ENCODE measurements around the gene PPIE.
A peak's percentile ranks its signal among the peaks of the same experiment; 100 is the strongest.

Gene PPIE

GRCh38 chr1:39788758-39789570 lies 50.3 kb downstream of the PPIE start, which contains the start of gene BMP8B:
Gene BMP8B, minus strand, starts transcription at chr1:39788865. Its CDS starts 380 bp downstream, at chr1:39788485.
- H3K27ac ChIP-seq (ENCODE audit: low read length), result peak within 1 kb of the TSS; percentile 58; the same call in 1 of the 2 replicates
- no peaks in the 10 kb centered on the region for H3K27me3 ChIP-seq (replicated peaks; ENCODE audit: insufficient read depth, low read length)
- H3K4me2 ChIP-seq (ENCODE audit: low read depth, low read length), result peak within 1 kb of the TSS; percentile 98
- no peaks in the 10 kb centered on the region for H3K36me3 ChIP-seq (replicated peaks; ENCODE audit: insufficient read depth, low read length)
- peaks cover 31% of the 10 kb centered on the region for H3K79me2 ChIP-seq (ENCODE audit: low read length)
- H2AFZ ChIP-seq (ENCODE audit: low read length), result peak within 1 kb of the TSS; percentile 91
- peaks cover 5% of the 10 kb centered on the region for H3F3A ChIP-seq (ENCODE audit: insufficient read depth, low read length)
- TF ChIP-seq EZH2phosphoT487 (IDR thresholded peaks at IDR 0.05; ENCODE audit: low read length) (no peak), EZH2 (optimal IDR thresholded peaks at IDR 0.05; ENCODE audit: low read depth, low read length) (no peak), CTCF (IDR thresholded peaks at IDR 0.05; ENCODE audit: low read length) (no peak)
- no peaks in the 10 kb centered on the region for H3K9me2 ChIP-seq (replicated peaks; ENCODE audit: insufficient read depth, low read length)
- H3K9ac ChIP-seq (ENCODE audit: low read length), result peak within 1 kb of the TSS; percentile 77
- peak within 1 kb of the TSS; percentile 84 for H3K4me3 ChIP-seq (ENCODE audit: low read length)
- DNase-seq, result peak; percentile 77
- H3K9me3 ChIP-seq (replicated peaks; ENCODE audit: insufficient read depth, low read length), result no peaks in the 10 kb centered on the region
- no peaks in the 10 kb centered on the region for H4K20me1 ChIP-seq (ENCODE audit: insufficient read depth, low read length)
- H3K4me1 ChIP-seq (ENCODE audit: low read length), result peaks cover 9% of the 10 kb centered on the region

GRCh38 chr1:39789571-39790110 lies 51.0 kb downstream of the PPIE start:
- peaks cover 31% of the 10 kb centered on the region for H3K79me2 ChIP-seq (ENCODE audit: low read length)
- peak overlapping the region; percentile 84 for H3K4me3 ChIP-seq (ENCODE audit: low read length)
- TF ChIP-seq EZH2 (optimal IDR thresholded peaks at IDR 0.05; ENCODE audit: low read depth, low read length), result no peak
- TF ChIP-seq CTCF (IDR thresholded peaks at IDR 0.05; ENCODE audit: low read length), result no peak
- no peak for TF ChIP-seq EZH2phosphoT487 (IDR thresholded peaks at IDR 0.05; ENCODE audit: low read length)
- H3K4me2 ChIP-seq (ENCODE audit: low read depth, low read length), result peak overlapping the region; percentile 98
- peak overlapping the region; percentile 91 for H2AFZ ChIP-seq (ENCODE audit: low read length)
- no peaks in the 10 kb centered on the region for H3K36me3 ChIP-seq (replicated peaks; ENCODE audit: insufficient read depth, low read length)
- H3K9me3 ChIP-seq (replicated peaks; ENCODE audit: insufficient read depth, low read length), result no peaks in the 10 kb centered on the region
- peaks cover 5% of the 10 kb centered on the region for H3F3A ChIP-seq (ENCODE audit: insufficient read depth, low read length)
- H4K20me1 ChIP-seq (ENCODE audit: insufficient read depth, low read length), result no peaks in the 10 kb centered on the region
- peak overlapping the region; percentile 58; the same call in 1 of the 2 replicates for H3K27ac ChIP-seq (ENCODE audit: low read length)
- H3K9me2 ChIP-seq (replicated peaks; ENCODE audit: insufficient read depth, low read length), result no peaks in the 10 kb centered on the region
- peaks cover 9% of the 10 kb centered on the region for H3K4me1 ChIP-seq (ENCODE audit: low read length)
- peak overlapping the region; percentile 77 for H3K9ac ChIP-seq (ENCODE audit: low read length)
- peak; percentile 15 for DNase-seq
- no peaks in the 10 kb centered on the region for H3K27me3 ChIP-seq (replicated peaks; ENCODE audit: insufficient read depth, low read length)

- Histone ChIP-seq H3K4me3 (ENCODE audit: low read length) (no peak overlapping the region), H3K9me3 (replicated peaks; ENCODE audit: insufficient read depth, low read length) (no peaks in the 10 kb centered on the region), H3K9me2 (replicated peaks; ENCODE audit: insufficient read depth, low read length) (no peaks in the 10 kb centered on the region), H4K20me1 (ENCODE audit: insufficient read depth, low read length) (no peaks in the 10 kb centered on the region), H3K27ac (ENCODE audit: low read length) (no peak overlapping the region), H3K4me1 (ENCODE audit: low read length) (peaks cover 9% of the 10 kb centered on the region), H3K9ac (ENCODE audit: low read length) (no peak overlapping the region), H3K36me3 (replicated peaks; ENCODE audit: insufficient read depth, low read length) (no peaks in the 10 kb centered on the region), H3K27me3 (replicated peaks; ENCODE audit: insufficient read depth, low read length) (no peaks in the 10 kb centered on the region), H3K79me2 (ENCODE audit: low read length) (peaks cover 18% of the 10 kb centered on the region), H2AFZ (ENCODE audit: low read length) (no peak overlapping the region), H3F3A (ENCODE audit: insufficient read depth, low read length) (peaks cover 5% of the 10 kb centered on the region), H3K4me2 (ENCODE audit: low read depth, low read length) (no peak overlapping the region)
- no peak for DNase-seq
- TF ChIP-seq EZH2 (optimal IDR thresholded peaks at IDR 0.05; ENCODE audit: low read depth, low read length), result no peak
- no peak for TF ChIP-seq CTCF (IDR thresholded peaks at IDR 0.05; ENCODE audit: low read length)
- TF ChIP-seq EZH2phosphoT487 (IDR thresholded peaks at IDR 0.05; ENCODE audit: low read length), result no peak
These were observed 53.2 kb downstream of the PPIE start for GRCh38 chr1:39791838-39792237.

Measured in MM.1S (cell line).